Medulla oblongata (tissue), 1 donor: ENCODE data around the gene ARPC5.

Experiments
- DNase-seq: peaks from one replicate; pipeline ENCODE4 v3.0.0-alpha.2; 2015; ENCODE audit errors: extremely low spot score

ARPC5 gene

DNA sequence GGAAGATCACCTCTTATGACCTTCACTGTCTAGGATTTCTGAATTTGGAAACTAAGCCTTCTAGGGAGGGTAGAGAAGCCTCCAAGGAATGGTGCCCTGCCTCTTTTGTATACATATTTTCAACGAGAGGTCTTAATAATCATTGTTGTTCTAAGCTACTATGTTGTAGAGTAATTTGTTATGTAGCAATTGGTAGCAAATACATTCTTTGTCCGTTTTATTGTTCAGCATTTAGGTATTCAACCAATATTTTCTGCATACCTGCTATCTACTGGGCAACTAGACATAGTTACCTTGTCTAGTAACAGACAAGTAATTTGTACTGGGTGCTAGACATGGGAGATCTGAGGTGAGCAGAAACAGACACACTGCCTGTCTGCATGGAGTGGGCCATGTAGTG, 24.6 kb downstream of the ARPC5 start:
- no peak for DNase-seq

DNA sequence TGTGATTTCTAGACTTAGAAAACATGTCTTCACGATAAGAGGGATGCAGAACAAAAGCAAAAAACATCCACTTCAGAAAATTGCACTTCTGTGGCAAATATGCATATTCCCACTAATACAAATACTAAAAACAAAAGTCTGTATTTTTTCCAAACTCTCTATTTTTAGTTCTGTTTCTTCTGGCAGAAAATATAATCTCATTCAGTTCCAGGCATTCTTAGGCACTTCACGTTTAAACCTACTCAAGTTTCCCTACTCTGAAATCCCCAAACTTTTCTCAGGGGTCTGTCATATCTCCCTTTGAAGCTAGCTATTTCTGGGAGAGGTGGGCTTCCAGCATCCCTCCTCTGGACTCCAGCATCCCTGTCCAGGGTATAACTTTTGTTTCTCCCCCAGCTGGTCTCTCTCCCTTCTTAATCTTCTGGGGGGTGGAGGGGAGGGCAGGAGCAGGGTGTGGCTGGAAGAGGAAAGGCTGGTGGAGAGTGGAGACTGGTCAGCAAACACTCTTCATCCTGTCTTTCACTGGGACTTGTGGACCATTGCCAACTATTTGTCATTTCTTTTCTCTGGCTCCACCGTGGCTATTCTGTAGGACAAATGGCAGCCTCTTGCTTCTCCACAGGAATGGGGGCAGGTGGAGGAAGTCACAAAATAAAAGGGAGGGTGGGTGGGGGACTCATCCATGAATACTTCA, 25.7 kb downstream of the ARPC5 start:
- DNase-seq = no peak

DNA sequence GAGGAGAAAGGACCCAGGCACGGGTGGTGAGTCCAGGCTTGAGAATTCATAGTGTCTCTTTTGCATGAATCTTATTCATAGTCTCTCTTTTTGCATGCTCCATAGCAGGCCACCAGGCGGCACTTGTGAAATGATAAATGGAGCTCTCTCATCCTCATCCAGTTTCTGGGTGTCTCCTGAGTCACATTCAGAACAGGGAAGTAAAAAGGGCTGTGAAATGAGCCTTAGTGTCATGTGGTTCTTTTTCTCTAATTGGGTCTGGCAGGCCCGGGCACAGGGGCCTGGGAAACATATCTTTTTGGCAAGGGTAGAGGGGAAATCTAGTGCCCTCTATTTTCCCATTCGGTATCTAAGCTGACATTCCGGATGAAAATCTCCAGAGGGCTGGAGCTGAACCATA, 26.3 kb downstream of the ARPC5 start:
- DNase-seq = peak; percentile 91

DNA sequence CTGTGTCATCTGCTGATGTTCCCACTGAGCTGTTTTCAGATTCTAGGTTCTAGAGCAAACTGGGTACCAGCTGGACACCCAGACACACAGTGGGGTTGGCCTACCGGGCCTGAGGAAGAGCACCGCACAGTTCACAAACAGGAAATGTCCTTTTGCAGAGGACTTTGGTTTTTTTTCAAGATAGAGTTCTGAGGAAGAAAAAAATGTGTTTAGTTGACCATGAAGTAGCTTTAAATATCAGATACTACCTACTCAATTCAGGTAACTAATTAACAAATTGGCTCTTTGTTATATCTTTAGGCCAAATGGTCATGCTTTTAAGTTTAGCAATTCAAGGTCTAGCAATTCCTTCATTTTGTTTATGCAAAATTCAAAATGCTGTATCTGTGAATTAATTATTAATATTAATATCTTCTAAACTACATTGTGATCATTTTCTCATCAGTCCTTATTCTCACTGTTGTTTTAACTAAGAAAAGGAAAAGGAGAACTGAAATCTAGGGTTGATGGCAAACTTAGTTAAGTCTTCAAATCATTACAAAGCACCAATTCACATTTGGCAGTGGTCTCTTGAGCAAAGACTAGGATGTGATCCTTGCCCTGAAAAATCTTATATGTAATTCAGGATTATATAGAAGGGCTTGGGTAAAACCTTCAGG, 28.1 kb downstream of the ARPC5 start:
- no peak for DNase-seq

DNA sequence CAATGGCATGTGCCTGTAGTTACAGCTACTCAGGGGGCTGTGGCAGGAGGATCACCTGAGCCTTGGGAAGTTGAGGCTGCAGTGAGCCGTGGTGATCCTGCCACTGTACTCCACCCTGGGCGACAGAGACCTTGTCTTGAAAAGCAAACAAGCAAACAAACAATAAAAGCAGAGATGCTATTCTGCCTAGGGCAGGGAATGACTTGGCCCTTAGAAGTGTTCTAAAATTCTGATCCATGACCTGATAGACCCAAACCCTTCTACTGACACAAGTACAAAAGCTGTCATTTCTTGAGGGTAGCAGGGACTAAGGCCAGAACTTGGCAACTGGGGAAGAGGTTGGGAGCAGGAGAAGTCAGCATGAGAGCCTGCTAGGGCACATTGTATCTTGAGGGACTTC, 29.7 kb downstream of the ARPC5 start:
- DNase-seq = no peak

DNA sequence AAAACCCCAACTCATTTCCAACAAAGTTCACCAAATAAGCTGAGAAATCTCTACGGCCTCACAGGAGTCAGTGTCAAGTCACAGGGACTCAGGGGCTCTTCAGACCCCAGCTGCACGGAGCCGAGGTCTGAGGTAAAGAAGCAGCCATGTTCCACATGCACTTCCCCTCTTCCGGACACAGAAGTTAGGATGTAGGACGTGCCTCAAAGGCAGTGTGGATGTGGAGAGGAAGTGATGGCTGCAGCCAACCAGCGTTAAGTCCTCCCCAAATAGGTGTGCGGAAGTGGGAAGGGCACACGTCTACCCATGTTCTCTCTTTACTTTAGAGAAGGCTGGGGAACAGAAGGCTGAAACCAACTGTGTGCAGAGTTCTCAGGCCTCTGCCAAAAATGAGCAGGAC, 30.8 kb downstream of the ARPC5 start:
- DNase-seq = peak; percentile 39

DNA sequence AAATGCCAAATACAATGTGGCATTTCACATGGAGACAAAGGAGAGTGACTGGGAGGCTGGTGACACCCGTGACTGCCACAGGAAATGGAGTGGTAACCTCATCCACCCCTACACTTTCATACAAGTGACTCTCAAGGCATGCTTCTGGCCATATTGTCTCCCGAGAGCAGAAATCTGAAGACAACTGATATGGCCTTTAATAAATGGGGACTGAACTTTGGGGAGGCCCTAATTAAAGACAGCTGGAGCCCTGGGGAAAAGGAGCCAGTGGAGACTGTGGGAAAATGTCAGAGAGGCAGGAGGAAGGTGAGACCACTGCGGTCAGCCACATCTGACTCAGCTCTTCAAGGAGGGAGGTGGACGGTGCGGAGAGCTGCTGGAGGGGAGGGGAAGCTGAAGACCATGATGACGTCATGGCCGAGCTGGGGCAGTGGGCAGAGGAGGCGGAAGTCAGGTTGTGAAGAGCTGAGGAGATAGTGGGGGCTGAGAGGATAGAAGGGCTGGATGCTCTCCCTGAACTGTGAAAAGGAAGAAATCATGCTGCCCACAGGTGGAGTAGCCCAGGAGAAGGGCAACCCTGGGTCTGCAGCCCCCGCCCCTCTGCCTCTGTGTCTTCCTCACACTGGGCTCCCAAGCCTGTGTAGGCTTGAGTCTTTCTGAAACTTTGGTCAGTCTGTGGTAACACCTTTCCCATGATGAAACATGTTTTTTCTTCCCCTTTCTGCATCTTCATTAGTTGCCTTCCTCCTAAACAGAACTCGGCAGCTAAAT, 31.4 kb downstream of the ARPC5 start:
- DNase-seq = peak; percentile 43

DNA sequence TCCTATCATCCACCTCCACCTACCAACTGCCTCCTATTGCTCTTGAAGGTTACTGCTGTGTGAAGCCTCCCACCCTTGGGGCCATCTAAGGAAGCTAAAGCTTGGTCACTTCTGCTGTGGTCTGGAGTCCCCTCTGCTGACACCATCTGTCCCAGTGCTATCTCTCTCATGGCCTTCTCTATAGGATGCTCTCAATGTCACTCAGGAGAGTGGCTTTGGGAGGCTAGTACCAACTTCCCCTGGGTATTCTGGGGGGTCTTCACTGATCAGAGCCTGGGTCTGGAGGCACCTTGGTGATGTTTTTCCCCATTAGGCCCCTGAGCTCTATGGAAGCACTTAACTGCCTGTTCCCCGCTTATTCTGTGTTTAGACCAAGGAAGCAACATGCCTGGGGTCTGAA, 33.1 kb downstream of the ARPC5 start:
- DNase-seq = no peak

DNA sequence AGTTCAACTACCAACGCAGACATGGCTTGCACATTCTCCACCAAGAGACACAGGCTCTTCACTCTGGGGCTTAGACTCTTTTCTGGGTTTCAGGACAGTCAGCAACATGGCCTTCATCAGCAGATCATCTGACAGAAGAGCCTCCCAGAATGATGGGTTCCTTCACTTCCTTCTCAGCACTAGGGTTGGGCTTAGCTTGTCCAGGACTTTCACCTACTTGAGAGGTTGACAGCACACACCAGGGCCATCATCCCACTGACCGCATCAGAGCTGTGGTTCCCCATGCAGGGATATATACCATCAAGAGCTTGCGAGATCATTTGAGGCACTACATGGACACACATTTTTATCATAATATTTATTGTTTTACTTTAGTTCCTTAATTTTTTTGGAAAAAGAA, 34.9 kb downstream of the ARPC5 start:
- no peak for DNase-seq

DNA sequence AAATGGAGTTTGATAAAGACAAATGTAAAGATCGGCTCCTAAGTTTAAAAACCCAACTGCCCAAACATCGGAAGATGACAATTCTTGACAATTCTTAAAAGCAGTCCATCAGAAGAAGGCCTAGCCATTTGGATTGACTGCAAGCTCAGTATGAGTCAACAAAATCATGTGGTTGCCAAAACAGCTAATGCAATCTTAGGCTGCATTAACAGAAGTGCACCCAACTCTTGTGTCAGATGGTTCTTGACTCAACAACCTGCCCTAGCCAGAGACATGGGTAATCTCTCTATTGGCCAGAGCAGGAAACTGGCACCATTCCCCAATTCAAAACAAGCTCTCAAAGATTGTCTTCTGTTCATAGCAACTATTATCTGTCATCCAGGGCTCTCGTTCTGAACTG, 35.4 kb downstream of the ARPC5 start:
- no peak for DNase-seq

DNA sequence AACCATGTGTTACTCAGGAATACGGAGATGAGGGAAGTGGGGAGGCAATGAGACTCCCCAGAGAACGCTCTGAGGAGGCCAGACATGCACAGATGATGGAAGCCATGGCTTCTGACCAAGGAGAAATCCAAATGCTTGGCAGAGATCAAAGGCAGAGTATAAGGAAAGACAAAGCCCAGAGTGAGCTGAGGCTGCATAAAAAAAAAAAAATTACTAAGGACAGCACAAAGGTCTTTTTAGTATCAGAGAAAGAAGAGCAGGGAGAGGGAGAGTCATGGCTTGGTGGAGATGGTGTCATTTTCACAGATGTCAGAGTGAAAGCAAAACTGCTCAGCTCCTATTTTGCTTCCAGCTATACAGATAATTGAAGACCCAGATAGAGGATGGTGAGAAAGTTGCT, 37.2 kb downstream of the ARPC5 start:
- DNase-seq = peak; percentile 48

DNA sequence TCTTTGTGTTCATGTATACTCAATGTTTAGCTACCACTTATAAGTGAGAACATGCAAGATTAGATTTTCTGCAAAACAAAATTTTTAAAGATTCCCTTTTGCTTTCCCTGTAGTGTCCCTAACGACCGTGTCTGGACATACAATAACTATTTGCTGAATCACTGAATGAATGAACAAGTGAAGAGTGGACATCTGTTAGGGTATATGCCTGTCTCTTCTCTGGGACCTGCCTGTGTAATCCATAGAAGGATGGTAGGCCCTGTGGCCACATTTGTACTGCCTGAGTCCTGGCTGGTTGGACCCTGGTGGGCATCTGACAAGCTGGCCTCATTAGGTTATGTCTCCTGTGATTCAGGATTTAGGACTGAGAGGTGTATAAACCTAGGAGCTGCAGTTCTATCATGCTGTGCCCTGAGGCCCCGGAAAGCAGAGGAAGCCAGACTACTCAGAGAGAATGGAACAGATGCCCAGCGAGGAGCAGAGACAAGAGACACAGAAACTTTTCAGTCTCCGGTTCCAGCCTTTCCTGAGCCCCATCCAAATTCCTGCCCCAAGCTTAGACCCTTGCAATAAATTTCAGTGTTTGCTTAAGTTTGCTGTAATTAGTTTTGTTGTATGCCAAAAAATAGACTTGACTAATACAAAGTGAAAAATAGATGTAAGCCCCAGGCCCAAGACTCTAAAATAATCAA, 37.8 kb downstream of the ARPC5 start:
- DNase-seq = peak; percentile 37

DNA sequence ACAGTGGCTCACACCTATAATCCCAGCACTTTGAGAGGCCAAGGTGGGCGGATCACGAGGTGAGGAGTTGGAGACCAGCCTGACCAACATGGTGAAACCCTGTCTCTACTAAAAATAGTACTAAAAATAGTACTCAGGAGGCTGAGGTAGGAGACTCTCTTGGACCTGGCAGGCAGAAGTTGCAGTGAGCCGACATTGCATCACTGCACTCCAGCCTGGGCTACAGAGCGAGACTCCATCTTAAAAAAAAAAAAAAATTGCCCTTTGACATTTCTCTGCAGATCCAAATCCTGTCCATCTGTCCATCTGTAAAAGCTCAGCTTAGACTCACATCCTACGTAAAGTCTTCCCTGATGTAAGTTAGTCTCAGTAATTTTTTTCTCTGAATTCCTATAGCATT, 39.1 kb downstream of the ARPC5 start:
- DNase-seq = no peak

DNA sequence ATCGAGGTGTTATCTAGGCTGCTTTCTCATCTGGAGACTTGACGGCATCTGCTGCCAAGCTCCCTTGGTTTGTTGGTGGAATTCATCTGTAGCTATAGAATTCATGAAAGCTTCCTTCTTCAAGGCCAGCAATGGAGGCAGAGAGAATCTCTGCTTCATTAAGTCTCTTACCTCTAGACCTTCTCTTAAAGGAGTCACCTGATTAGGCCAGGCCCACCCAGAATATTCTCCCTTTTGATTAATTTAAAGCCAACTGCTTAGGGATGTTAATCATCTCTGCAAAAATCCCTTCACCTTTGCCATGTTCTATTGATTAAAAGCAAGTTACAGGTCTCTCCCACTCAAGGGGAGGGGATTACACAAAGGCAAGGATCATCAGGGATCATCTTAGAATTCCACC, 40.0 kb downstream of the ARPC5 start:
- DNase-seq = no peak

DNA sequence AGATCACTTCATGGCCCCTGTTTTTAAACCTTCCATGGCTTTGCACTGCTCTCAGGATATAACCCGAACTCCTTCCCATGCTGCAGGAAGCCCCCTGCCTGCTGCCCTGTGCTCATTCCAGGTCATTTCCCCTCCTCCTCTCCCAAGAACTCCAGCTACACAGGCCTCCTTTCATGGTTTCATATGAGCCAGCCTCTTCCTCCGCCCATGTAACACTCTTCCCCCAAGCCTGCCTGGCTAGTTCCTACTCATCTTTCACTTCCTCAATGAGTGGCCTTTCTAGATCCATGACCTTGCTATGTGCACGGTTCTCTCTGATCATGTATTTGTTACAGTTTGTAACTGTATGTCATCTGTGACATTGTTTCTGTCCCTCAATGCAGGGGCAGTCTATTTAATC, 42.2 kb downstream of the ARPC5 start:
- DNase-seq = peak; percentile 73

DNA sequence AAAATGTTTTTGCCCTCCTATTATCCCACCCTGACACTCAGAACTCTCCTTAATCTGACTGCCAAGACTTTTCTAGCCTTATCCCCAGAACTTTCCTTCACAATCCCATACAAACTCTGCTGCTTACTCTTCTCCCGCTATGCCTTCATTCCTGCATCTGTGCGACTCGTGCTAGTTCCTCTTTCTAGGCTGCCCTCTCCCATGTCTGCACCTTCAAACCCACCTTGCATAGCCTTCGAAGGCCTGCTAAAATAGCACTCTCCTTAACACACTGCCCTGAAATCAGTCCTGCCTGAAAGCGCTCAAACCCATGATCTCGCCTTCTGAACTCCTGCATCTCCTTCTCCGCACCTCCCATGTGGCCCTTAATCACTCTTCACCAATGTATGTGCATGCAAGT, 42.9 kb downstream of the ARPC5 start:
- no peak for DNase-seq

DNA sequence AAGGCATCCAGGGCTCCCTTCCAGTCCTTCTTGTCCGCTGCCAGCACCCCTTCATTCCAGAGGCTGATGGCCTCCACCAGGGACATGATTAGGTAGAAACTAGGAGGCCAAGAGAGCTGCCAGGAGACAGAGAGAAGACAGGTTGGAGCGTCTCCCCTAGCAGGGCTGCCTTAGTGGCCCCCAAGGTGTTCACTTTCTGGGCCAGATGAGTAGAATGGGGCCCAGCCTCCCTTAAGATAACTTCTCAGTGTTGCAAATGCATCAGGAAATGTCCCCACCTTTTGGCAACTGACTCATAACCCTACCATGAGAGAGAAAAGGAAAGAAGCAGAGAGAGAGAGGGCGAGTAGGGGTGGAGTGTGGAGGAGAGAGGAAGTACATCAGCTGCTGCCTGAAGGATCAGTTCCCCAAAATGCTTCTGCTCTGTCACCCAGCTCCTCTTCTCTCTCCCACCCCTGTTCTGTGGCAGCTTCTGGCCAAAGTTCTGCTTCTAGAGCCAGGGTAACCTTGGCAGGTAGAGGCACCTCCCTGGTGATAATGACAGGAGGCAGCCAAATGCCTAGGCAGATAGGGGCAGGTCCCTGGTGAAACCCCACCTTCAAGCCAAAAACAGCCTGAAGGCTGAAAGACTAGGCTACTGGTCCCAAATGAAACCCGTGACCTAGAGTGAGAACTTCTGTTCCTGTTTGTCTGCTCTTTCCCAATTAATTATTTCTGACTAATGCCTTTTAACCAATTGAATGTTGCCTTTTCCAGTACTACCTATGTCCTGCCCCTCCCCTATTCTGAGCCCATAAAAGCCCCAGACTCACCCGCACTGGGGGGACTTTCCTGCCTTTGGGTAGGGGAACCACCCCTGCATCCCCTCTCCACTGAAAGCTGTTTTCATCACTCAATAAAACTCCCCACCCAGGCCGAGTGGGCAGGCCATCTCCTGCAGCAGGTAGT, 45.1 kb downstream of the ARPC5 start, which contains the start of gene NCF2:
NCF2 (minus strand) TSS at position 216 of the 948 bp plus-strand sequence; CDS start at position 86, 130 bp downstream.
- DNase-seq = peak; percentile 87

DNA sequence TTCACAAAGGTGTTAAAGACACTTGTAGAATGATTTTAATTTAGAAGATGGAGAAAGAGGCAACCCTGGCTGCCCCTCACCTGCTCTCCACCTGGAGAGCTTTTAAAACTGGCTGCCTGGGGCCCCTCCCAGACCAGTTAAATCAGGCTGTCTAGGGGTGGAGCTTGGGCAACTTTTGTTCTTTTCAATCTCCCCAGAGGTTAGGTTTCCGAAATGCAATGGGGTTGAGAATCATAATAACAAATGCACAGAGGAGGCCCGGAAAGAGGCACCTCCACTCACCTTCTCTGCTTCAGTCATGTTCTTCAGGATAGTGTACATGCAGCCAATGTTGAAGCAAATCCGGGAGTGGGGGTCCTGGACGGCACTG, 45.7 kb downstream of the ARPC5 start:
- DNase-seq = no peak

DNA sequence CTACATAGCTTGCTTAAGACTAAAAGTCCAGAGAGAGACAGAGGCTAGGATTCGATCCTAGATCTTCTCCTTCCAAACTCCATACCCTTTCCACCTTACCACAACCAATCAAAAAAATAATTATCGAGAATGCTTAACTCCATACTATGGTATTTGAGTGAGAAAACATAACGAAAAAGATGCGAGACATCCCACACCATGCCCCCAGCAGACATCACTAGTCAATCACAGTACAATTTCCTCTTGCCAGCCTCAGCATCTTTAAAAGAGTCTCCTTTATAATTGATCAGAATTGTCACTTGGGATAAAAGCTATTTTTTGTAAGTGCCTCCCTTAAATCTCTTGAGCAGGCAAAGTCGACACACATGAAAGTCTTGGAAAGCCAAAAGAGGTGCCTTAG, 46.2 kb downstream of the ARPC5 start:
- no peak for DNase-seq

DNA sequence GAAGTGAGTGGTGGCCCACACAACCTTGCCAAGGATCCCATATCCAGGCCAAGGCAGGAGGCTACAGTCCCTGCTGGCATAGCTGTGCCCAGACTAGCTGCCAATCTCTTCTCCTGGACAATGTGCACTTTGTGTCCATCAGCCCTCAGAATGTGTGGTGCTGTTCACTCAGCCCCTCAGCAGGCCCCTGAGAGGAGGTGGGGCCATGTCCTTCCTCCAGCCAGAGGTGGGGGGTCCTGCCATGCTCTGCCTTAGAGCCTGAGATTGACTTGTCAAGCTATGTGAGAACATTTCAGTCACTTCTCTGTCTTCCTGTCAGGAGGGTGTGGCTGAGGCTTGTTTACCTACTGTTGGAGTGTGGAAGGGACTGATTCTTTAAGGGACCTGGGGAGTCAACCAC, 46.8 kb downstream of the ARPC5 start:
- DNase-seq = peak; percentile 74

DNA sequence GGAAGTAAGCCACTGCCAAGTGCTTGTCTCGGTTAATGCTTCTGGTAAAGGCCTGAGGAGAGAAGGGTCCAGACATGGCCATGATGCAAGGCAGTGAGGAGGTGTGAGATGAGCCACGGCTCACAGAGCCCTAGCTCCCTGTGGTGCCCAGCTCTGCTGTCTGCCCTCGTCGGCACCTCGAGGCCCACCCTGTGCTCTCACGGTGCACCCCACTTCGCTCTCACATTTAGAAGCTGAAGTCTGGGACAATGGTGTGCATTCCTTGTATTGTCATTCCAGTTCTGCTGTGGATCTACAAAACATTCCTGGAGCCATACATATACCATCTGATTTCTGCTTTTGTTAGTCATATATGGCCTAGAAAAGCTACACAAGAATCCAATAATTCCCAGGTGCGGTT, 48.7 kb downstream of the ARPC5 start:
- DNase-seq = no peak
